ENCODE data around the gene LIMA1. TPM values are rescaled to one million over a fixed set of nuclear protein-coding genes. Genes with fewer than 3 reads are reported as not detected.

LIMA1 gene
- total and polyA plus RNA-seq, 9 of the 15 experiments (the other 6 are each of a cell fraction or from before 2014, with no cell fraction given) = 20.2 to 37.8 (median 27.3) TPM

DNA sequence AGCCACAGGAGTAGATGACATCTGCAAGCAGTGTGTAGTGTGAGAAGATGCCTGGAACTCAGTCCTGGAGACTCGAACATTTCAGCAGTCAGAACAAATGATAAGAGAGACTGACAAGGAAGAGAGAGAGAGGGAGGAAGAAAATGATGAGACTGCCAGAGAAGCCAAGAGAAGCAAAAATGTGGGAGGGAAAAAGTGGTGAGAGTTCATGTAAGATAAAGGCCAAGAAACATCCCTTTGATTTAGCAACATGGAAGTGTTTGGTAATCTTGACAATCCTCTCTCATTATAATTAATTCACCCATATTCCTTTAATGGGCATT lies 42.6 kb downstream of the LIMA1 start (continued):
- TF ChIP-seq, protein P1, sequence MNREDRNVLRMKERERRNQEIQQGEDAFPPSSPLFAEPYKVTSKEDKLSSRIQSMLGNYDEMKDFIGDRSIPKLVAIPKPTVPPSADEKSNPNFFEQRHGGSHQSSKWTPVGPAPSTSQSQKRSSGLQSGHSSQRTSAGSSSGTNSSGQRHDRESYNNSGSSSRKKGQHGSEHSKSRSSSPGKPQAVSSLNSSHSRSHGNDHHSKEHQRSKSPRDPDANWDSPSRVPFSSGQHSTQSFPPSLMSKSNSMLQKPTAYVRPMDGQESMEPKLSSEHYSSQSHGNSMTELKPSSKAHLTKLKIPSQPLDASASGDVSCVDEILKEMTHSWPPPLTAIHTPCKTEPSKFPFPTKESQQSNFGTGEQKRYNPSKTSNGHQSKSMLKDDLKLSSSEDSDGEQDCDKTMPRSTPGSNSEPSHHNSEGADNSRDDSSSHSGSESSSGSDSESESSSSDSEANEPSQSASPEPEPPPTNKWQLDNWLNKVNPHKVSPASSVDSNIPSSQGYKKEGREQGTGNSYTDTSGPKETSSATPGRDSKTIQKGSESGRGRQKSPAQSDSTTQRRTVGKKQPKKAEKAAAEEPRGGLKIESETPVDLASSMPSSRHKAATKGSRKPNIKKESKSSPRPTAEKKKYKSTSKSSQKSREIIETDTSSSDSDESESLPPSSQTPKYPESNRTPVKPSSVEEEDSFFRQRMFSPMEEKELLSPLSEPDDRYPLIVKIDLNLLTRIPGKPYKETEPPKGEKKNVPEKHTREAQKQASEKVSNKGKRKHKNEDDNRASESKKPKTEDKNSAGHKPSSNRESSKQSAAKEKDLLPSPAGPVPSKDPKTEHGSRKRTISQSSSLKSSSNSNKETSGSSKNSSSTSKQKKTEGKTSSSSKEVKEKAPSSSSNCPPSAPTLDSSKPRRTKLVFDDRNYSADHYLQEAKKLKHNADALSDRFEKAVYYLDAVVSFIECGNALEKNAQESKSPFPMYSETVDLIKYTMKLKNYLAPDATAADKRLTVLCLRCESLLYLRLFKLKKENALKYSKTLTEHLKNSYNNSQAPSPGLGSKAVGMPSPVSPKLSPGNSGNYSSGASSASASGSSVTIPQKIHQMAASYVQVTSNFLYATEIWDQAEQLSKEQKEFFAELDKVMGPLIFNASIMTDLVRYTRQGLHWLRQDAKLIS (CRISPR knock-in tag; IDR thresholded peaks at IDR 0.05) = no peak
- TF ChIP-seq EP300 (IDR thresholded peaks at IDR 0.05; ENCODE audit: low read length) (peak; percentile 13; the same call in 1 of the 2 replicates), ZEB2 (IDR thresholded peaks at IDR 0.05) (0 out of 2 replicates have a peak, but pooled peaks have one; percentile 22), CEBPB (tag; IDR thresholded peaks at IDR 0.05) (0 out of 2 replicates have a peak, but pooled peaks have one; percentile 22), HDAC1 (IDR thresholded peaks at IDR 0.05) (0 out of 4 replicates have a peak, but pooled peaks of 1 of the 2 experiments have one; percentile 5), HMGN3 (IDR thresholded peaks at IDR 0.05; ENCODE audit: borderline replicate concordance, extremely low read depth, insufficient read length, low read depth, low read length) (no peak), KDM1A (IDR thresholded peaks at IDR 0.05) (peak; percentile 39 to 43; a peak in 3 of 4 replicates), TCFL5 (CRISPR knock-in tag; conservative IDR thresholded peaks at IDR 0.05) (no peak), ARNT (IDR thresholded peaks at IDR 0.05) (no peak), NCOR1 (IDR thresholded peaks at IDR 0.05) (peak; percentile 23; the same call in 1 of the 2 replicates), PURB (CRISPR knock-in tag; IDR thresholded peaks at IDR 0.05; ENCODE audit: low read depth) (no peak), ZNF354B (CRISPR knock-in tag; IDR thresholded peaks at IDR 0.05) (no peak), CCAR2 (IDR thresholded peaks at IDR 0.05; ENCODE audit: low read depth, low read length) (no peak), MYC (IDR thresholded peaks at IDR 0.05; ENCODE audit: low read depth, low read length) (0 out of 2 replicates have a peak, but pooled peaks have one; percentile 7), MYC (CRISPR knock-in tag; IDR thresholded peaks at IDR 0.05; ENCODE audit: borderline replicate concordance, low read depth) (no peak), NR2C1 (IDR thresholded peaks at IDR 0.05) (no peak), NR2C1 (tag; IDR thresholded peaks at IDR 0.05) (no peak), ZBTB7A (IDR thresholded peaks at IDR 0.05; ENCODE audit: borderline replicate concordance, control insufficient read depth, low read depth, low read length) (no peak), MNT (conservative IDR thresholded peaks at IDR 0.05) (0 out of 4 replicates have a peak, but pooled peaks of 1 of the 2 experiments have one; percentile 27), CBX3 (IDR thresholded peaks at IDR 0.05; ENCODE audit: borderline replicate concordance in 1 of 2, low read length in 2 of 2) (no peak)
- TF ChIP-seq, protein P2, sequence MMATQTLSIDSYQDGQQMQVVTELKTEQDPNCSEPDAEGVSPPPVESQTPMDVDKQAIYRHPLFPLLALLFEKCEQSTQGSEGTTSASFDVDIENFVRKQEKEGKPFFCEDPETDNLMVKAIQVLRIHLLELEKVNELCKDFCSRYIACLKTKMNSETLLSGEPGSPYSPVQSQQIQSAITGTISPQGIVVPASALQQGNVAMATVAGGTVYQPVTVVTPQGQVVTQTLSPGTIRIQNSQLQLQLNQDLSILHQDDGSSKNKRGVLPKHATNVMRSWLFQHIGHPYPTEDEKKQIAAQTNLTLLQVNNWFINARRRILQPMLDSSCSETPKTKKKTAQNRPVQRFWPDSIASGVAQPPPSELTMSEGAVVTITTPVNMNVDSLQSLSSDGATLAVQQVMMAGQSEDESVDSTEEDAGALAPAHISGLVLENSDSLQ (IDR thresholded peaks at IDR 0.05) = peak; percentile 67
